Neural progenitor cell (in vitro differentiated cells): ENCODE measurements around the gene NADSYN1. TPM values are rescaled to one million over a fixed set of nuclear protein-coding genes. Genes with fewer than 3 reads are reported as not detected.
"Not testable (repeated sequence)": the region's sequence is repeated elsewhere in the genome, so short reads cannot be mapped to it uniquely, and the experiment has no call there.

Source experiments
- DNase-seq: peaks from one replicate; pipeline ENCODE4 v3.0.0-alpha.2; 2016; ENCODE audit warnings: low spot score
- H2AFZ ChIP-seq: fragments of 200-600 bp; sonication (generic); replicated peaks from 2 replicates; pipeline ENCODE4 v1.6.1; 2016; ENCODE audit warnings: antibody characterized with exemption
- H3F3A ChIP-seq: fragments of 200-600 bp; sonication (generic); 2 replicates; pipeline ENCODE4 v1.6.1; 2016; ENCODE audit warnings: antibody characterized with exemption, low read depth
- H3K27ac ChIP-seq: fragments of 200-600 bp; sonication (generic); 2 replicates; pipeline ENCODE4 v1.5.1; 2016; ENCODE audit warnings: mild to moderate bottlenecking
- H3K27me3 ChIP-seq: fragments of 200-600 bp; sonication (generic); 2 replicates; pipeline ENCODE4 v1.6.1; 2016; ENCODE audit warnings: mild to moderate bottlenecking, moderate library complexity
- H3K36me3 ChIP-seq: fragments of 200-600 bp; sonication (generic); 2 replicates; pipeline ENCODE4 v1.5.1; 2016
- H3K4me1 ChIP-seq: fragments of 200-600 bp; sonication (generic); 2 replicates; pipeline ENCODE4 v1.6.1; 2016; ENCODE audit warnings: mixed run types
- H3K4me2 ChIP-seq: fragments of 200-600 bp; sonication (generic); 2 replicates; pipeline ENCODE4 v1.6.1; 2016
- H3K4me3 ChIP-seq: fragments of 200-600 bp; sonication (generic); 2 replicates; pipeline ENCODE4 v1.5.1; 2016
- H3K79me2 ChIP-seq: fragments of 200-600 bp; sonication (generic); 2 replicates; pipeline ENCODE4 v1.6.1; 2016; ENCODE audit warnings: low read depth
- H3K9ac ChIP-seq: fragments of 200-600 bp; sonication (generic); 2 replicates; pipeline ENCODE4 v1.6.1; 2016
- H3K9me3 ChIP-seq: fragments of 200-600 bp; sonication (generic); 2 replicates; pipeline ENCODE4 v1.5.1; 2016; ENCODE audit warnings: low read depth
- H4K20me1 ChIP-seq: fragments of 200-600 bp; sonication (generic); 2 replicates; pipeline ENCODE4 v1.6.1; 2016; ENCODE audit warnings: low read depth
- H3K27ac Mint-ChIP-seq: 3 replicates; pipeline ENCODE4 v1.8.0; 2021; ENCODE audit warnings: mixed read lengths
- H3K27me3 Mint-ChIP-seq: 2 replicates; pipeline ENCODE4 v1.8.0; 2022; ENCODE audit warnings: low read depth, mild to moderate bottlenecking, inconsistent platforms, moderate library complexity, mixed read lengths; ENCODE audit not compliant: insufficient read depth
- H3K36me3 Mint-ChIP-seq: 3 replicates; pipeline ENCODE4 v1.8.0; 2021; ENCODE audit warnings: mixed read lengths
- H3K4me1 Mint-ChIP-seq: 3 replicates; pipeline ENCODE4 v1.8.0; 2021; ENCODE audit warnings: mixed read lengths
- H3K4me3 Mint-ChIP-seq: 3 replicates; pipeline ENCODE4 v1.8.0; 2021; ENCODE audit warnings: mild to moderate bottlenecking, moderate library complexity, mixed read lengths
- H3K9me3 Mint-ChIP-seq: 3 replicates; pipeline ENCODE4 v1.8.0; 2020; ENCODE audit warnings: mixed read lengths
- CTCF ChIP-seq: fragments of 200-600 bp; sonication (generic); IDR thresholded peaks from 2 replicates; pipeline ENCODE4 v1.5.1; 2017; ENCODE audit warnings: antibody characterized with exemption, mild to moderate bottlenecking
- EZH2 ChIP-seq: fragments of 200-600 bp; sonication (generic); IDR thresholded peaks from 2 replicates; pipeline ENCODE4 v1.6.1; 2017; ENCODE audit warnings: antibody characterized with exemption, mild to moderate bottlenecking, moderate library complexity
- EZH2phosphoT487 ChIP-seq: fragments of 200-600 bp; sonication (generic); IDR thresholded peaks from 2 replicates; pipeline ENCODE4 v1.6.1; 2017; ENCODE audit warnings: antibody characterized with exemption
- total RNA-seq: library from RNA; depleted of rRNA; stranded (reverse); fragments of >200 nt; gene quantifications from 2 replicates; pipeline ENCODE4 v1.2.3, GENCODE V29; 2015; ENCODE audit warnings: low replicate concordance

NADSYN1 gene
- total RNA-seq, 1 donor from 2014 or later: 25.0 TPM

- no peak overlapping the region for H3K4me3 ChIP-seq
- no peaks in the 10 kb centered on the region for H4K20me1 ChIP-seq
- no peak overlapping the region for H2AFZ ChIP-seq
- H3K9ac ChIP-seq: no peak overlapping the region
- no peaks in the 10 kb centered on the region for H3F3A ChIP-seq
- no peaks in the 10 kb centered on the region for H3K79me2 ChIP-seq
- Mint-ChIP-seq H3K27me3 (peaks cover 9% of the 10 kb centered on the region), H3K27ac (no peak overlapping the region), H3K4me1 (peaks cover 14% of the 10 kb centered on the region), H3K36me3 (no peaks in the 10 kb centered on the region), H3K4me3 (no peak overlapping the region), H3K9me3 (peaks cover 5% of the 10 kb centered on the region)
- H3K27me3 ChIP-seq: no peaks in the 10 kb centered on the region
- H3K4me1 ChIP-seq: no peaks in the 10 kb centered on the region
- no peak overlapping the region for H3K4me2 ChIP-seq
- no peak for DNase-seq
- no peak for TF ChIP-seq EZH2
- H3K27ac ChIP-seq: no peak overlapping the region
- no peaks in the 10 kb centered on the region for H3K9me3 ChIP-seq
- H3K36me3 ChIP-seq: no peaks in the 10 kb centered on the region
These were observed 86.0 kb downstream of the NADSYN1 start for GRCh38 chr11:71539017-71539416.

GRCh38 chr11:71539971-71540370 is 87.0 kb downstream of the NADSYN1 start:
- not testable (repeated sequence) for H3K27me3 ChIP-seq, H3K4me3 ChIP-seq, H3K27ac Mint-ChIP-seq

GRCh38 chr11:71540521-71541304 is 87.7 kb downstream of the NADSYN1 start:
- not testable (repeated sequence) for H3K27ac ChIP-seq, H3K36me3 ChIP-seq, H3K4me3 Mint-ChIP-seq, H3K4me3 ChIP-seq, H3K27me3 ChIP-seq, H3K9me3 ChIP-seq, H3K36me3 Mint-ChIP-seq, H2AFZ ChIP-seq, H3K4me2 ChIP-seq, H3K4me1 ChIP-seq, H3F3A ChIP-seq, H3K9me3 Mint-ChIP-seq, H3K27me3 Mint-ChIP-seq, DNase-seq, H4K20me1 ChIP-seq, H3K79me2 ChIP-seq, H3K9ac ChIP-seq
- Mint-ChIP-seq H3K27ac (peak overlapping the region; percentile 7), H3K4me1 (peaks cover 29% of the 10 kb centered on the region)

More at GRCh38 chr11:71539971-71540370, 87.0 kb downstream of the NADSYN1 start:
- not testable (repeated sequence) for H3K9ac ChIP-seq, H3K79me2 ChIP-seq, H3K9me3 Mint-ChIP-seq, H3K4me3 Mint-ChIP-seq, H3K9me3 ChIP-seq, H3F3A ChIP-seq, H2AFZ ChIP-seq, H4K20me1 ChIP-seq, DNase-seq, H3K36me3 ChIP-seq, H3K27ac ChIP-seq, H3K27me3 Mint-ChIP-seq, H3K36me3 Mint-ChIP-seq, H3K4me1 ChIP-seq, H3K4me2 ChIP-seq
- H3K4me1 Mint-ChIP-seq: peaks cover 24% of the 10 kb centered on the region

- Histone ChIP-seq H3K4me3 (no peak overlapping the region), H3K9me3 (no peaks in the 10 kb centered on the region), H3K27me3 (no peaks in the 10 kb centered on the region), H3K4me1 (no peaks in the 10 kb centered on the region), H3K9ac (no peak overlapping the region), H3K4me2 (no peak overlapping the region), H3K79me2 (no peaks in the 10 kb centered on the region), H4K20me1 (no peaks in the 10 kb centered on the region), H2AFZ (no peak overlapping the region), H3F3A (no peaks in the 10 kb centered on the region), H3K27ac (no peak overlapping the region), H3K36me3 (no peaks in the 10 kb centered on the region)
- peaks cover 13% of the 10 kb centered on the region for H3K27me3 Mint-ChIP-seq
- TF ChIP-seq CTCF: no peak
- TF ChIP-seq EZH2phosphoT487: no peak
- TF ChIP-seq EZH2: no peak
- H3K27ac Mint-ChIP-seq: no peak overlapping the region
- DNase-seq: no peak
- H3K9me3 Mint-ChIP-seq: peaks cover 14% of the 10 kb centered on the region
- H3K4me1 Mint-ChIP-seq: peaks cover 29% of the 10 kb centered on the region
- H3K4me3 Mint-ChIP-seq: no peak overlapping the region
- H3K36me3 Mint-ChIP-seq: peaks cover 4% of the 10 kb centered on the region
These were observed 89.4 kb downstream of the NADSYN1 start for GRCh38 chr11:71542382-71542781.
